Astrocyte of the hippocampus (primary cell): ENCODE measurements around the gene SYNGAP1.
"Not testable (repeated sequence)": the region's sequence is repeated elsewhere in the genome, so short reads cannot be mapped to it uniquely, and the experiment has no call there.

Experiments
- DNase-seq: peaks from one replicate; pipeline ENCODE4 v3.0.0; 2011; ENCODE audit warnings: low read depth, low spot score

The SYNGAP1 gene

DNA sequence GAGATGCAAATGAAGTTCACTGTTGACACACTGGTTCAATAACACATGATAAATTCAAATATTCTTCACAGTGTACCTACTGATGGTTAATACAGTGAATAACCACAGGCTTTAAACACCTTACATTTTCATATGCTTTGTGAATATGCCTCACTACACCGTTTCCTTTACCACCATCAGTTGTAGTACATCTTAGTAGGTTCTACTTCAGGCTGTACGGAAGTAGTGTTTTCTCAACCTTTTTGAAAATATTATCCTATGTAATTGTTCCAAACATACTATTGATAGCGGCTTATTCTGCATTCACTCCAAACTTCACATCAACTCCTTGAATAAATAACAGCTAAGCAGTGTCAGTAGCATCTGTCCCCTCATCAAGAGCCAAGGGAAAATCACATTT lies 49.8 kb downstream of the SYNGAP1 start:
- DNase-seq, result no peak

DNA sequence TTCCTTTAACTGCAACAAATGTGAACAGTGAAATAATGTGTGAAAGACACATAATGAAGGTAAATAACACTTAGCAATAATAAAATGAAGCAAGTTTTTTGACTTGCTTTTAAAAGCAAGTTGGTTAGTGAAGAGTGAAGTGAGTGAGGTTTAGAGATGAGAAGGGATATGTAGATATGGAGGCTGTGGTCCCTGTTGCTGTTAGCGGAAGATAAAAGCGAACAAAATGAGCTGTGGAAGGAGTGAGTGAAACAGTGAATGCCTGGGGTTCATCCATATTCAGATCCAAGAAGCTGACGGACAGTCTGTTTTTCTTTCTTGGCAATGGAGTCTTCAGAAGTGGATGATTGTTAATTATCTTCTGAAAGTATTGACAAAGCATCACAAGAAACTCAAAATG lies 58.0 kb downstream of the SYNGAP1 start:
- no peak for DNase-seq

DNA sequence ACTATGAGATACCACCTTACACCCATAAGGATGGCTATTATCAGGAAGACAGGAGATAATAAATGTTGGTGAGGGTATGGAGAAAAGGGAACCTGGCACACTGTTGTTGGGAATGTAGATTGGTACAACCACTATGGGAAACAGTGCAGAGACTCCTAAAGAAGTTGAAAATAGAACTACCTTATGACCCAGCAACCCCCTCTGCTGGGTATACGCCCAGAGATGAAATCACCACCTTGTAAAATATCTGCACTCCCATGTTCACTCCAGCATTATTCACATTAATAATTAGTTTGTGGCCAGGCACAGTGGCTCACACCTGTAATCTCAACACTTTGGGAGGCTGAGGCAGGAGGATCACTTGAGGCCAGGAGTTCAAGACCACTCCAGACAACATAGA lies 61.3 kb downstream of the SYNGAP1 start:
- no peak for DNase-seq

DNA sequence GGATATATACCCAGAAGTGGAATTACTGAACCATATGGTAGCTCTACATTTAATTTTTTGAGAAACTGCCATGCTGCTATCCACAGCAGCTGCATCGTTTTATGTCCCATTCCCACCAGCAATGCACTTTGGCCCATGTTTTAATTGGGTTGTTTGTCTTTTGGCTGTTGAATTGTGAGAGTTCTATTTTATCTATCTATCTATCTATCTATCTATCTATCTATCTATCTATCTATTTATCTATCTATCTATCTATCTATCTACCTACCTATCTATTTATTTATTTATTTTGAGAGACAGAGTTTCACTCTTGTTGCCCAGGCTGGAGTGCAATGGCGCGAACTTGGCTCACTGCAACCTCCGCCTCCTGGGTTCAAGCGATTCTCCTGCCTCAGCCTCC lies 62.8 kb downstream of the SYNGAP1 start:
- not testable (repeated sequence) for DNase-seq

DNA sequence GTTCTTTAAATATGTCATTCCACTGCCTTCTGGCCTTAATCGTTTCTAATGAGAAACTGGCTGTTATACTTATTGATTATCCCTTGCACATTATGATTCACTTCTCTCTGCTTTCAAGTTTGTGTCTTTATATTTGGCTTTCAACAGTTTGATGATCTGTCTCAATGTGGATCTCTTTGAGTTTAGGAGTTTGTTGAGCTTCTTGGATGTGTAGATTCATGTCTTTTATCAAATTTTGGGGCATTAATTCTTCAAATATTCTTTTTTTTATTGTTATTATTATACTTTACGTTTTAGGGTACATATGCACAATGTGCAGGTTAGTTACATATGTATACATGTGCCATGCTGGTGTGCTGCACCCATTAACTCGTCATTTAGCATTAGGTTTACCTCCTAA lies 63.8 kb downstream of the SYNGAP1 start:
- DNase-seq, result no peak

DNA sequence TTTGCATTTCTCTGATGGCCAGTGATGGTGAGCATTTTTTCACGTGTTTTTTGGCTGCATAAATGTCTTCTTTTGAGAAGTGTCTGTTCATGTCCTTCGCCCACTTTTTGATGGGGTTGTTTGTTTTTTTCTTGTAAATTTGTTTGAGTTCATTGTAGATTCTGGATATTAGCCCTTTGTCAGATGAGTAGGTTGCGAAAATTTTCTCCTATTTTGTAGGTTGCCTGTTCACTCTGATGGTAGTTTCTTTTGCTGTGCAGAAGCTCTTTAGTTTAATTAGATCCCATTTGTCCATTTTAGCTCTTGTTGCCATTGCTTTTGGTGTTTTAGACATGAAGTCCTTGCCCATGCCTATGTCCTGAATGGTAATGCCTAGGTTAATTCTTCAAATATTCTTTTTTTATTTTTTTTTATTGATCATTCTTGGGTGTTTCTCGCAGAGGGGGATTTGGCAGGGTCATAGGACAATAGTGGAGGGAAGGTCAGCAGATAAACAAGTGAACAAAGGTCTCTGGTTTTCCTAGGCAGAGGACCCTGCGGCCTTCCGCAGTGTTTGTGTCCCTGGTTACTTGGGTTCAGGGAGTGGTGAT lies 64.9 kb downstream of the SYNGAP1 start:
- DNase-seq, result not testable (repeated sequence)

DNA sequence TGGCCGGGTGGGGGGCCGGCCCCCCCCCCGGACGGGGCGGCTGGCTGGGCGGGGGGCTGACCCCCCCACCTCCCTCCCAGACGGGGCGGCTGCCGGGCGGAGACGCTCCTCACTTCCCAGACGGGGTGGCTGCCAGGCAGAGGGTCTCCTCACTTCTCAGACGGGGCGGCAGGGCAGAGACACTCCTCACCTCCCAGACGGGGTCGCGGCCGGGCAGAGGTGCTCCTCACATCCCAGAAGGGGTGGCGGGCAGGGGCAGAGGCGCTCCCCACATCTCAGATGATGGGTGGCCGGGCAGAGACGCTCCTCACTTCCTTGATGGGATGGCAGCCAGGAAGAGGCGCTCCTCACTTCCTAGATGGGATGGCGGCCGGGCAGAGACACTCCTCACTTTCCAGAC lies 65.8 kb downstream of the SYNGAP1 start:
- DNase-seq, result not testable (repeated sequence)

DNA sequence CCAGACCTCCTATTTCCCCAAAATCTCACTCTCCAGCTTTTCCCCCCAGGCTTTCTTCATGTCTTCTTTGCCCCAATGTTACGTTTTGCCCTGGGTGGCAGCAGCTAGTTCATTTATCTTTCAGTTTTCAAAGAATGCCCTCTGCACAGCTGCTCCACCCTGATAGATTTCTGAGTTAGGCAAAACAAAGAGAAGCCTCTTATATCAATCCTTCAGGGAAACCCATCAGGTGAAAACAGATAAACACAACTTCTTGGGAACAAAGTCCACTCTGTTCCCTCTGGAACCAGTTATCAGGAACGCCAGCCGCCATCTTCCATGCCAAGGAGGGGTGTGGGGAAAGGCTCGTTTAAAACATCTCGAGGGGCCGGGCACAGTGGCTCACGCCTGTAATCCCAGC lies 68.5 kb downstream of the SYNGAP1 start:
- no peak for DNase-seq

DNA sequence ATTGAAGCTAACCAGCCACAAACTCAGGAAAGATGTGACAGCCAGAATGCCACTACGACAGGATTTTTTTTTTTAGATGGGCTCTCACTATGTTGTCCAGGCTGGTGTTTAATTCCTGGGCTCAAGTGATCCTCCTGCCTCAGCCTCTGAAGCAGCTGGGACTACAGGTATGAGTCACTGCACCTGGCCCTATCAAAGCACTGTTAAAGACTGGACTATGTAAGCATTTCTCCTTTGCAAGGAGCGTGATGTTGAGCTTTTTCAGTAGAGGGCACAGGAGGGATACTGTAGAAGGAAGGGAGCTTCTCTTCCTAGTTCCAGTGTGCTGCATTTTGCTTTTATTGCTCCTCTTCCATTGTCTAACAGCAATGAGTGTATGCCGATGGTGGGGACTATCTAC lies 70.3 kb downstream of the SYNGAP1 start:
- no peak for DNase-seq

DNA sequence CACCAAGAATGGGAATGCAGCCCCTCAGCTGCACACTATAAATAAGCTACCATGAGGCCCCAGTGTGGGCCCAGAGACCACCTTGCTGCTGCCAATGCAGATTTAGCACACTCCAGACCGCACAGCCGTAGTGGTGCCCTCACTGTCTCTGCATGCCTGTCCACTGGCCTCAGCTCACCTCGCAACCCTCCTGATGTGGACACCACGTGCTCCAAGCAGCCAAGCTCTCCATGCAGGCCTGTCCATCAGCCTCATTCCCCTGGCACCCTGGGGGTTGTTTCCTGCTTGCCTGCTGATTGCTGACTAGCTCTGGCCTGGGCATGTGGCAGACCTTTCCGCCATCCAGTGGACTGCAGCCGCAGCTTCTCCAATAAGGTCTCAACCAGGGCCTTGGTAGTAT lies 70.8 kb downstream of the SYNGAP1 start:
- DNase-seq, result no peak

DNA sequence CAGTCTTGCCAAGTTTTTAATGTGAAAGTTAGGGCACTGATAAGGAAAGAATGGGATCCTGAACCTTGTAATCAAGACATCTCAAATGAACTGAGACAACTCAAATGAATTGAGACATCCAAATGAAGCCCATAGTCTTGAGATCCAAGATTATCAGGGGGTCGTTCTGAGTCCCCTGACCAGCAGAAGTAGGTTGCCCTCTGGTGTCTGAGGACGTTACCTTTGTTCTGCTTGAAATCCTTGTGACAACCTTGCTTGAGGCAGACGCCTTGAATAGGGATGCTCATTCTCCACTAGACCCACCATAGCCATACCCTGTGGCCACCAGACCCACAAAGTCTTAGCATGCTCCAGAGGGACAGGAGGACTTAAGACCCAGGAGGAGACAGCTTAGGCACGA lies 72.2 kb downstream of the SYNGAP1 start:
- no peak for DNase-seq

DNA sequence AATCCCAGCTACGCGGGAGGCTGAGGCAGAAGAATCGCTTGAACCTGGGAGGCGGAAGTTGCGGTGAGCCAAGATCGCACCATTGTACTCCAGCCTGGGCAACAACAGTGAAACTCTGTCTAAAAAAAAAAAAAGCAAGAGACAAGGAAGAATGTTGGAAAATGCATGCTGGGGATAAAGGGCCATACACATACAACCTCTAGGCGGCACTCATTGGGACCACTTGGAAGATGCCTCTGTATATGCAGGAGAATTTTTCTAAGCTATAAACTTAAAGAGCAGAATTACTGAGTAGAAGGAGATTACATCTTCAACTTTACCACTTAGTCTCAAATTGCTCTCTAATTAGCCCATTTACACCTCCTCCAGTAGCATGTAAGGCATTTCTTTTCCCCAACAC lies 77.3 kb downstream of the SYNGAP1 start:
- no peak for DNase-seq

DNA sequence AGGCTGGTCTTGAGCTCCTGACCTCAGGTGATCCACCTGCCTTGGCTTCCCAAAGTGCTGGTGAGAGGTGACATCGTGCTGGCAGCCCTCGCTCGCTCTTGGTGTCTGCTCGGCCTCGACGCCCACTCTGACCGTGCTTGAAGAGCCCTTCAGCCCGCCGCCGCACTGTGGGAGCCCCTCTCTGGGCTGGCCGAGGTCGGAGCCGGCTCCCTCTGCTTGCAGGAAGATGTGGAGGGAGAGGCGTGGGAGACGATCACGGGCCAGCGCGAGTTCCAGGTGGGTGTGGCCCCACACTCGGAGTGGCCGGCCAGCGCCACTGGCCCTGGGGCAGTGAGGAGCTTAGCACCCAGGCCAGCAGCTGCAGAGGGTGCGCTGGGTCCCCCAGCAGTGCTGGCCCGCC lies 82.6 kb downstream of the SYNGAP1 start:
- no peak for DNase-seq

DNA sequence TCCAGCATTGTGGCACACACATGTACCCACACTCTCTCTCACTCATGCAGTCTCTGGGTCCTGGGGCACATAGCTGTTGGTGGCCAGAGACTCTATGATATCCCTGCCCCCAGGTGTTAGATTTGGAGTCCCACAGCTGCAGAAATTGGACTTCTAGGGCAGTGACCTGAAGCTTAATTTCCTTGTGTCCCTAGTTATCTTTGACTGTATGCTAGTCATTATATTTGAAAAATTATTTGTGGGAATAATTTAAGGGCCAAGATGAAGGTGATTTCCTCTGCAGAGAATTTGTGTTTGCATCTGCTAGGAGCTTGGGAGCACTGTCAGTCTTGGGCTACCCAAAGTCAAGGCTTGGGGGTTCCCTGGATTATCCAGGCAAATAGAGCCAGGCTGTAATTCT lies 84.6 kb downstream of the SYNGAP1 start:
- DNase-seq, result no peak
